Prostate gland (tissue), 2 donors: ENCODE data around the gene PPFIA3.

Source experiments
- CTCF ChIP-seq, 4 experiments: fragments of 200-600 bp in 2 of 4; fragments of 450-650 bp in 2 of 4; sonication (generic) in 2 of 4; IDR thresholded peaks; 1 replicate in 3 of 4; 2 replicates in 1 of 4; pipeline ENCODE4 v1.5.1; 2016 to 2019; ENCODE audit warnings: antibody characterized with exemption in 4 of 4, mild to moderate bottlenecking in 2 of 4, moderate library complexity in 2 of 4
- POLR2A ChIP-seq: fragments of 450-650 bp; IDR thresholded peaks from one replicate; pipeline ENCODE4 v1.6.1; 2016; ENCODE audit warnings: antibody characterized with exemption, mild to moderate bottlenecking
- POLR2AphosphoS5 ChIP-seq: sonication (generic); formaldehyde crosslinking; IDR thresholded peaks from one replicate; pipeline ENCODE4 v1.6.1; 2017; ENCODE audit warnings: antibody characterized with exemption

- TF ChIP-seq CTCF (IDR thresholded peaks at IDR 0.05) (no peak), POLR2AphosphoS5 (no peak), POLR2A (no peak)
Measured at GRCh38 chr19:49196527-49197240, 77.3 kb downstream of the PPFIA3 start.
